ENCODE data around the gene RTP5.
"Not testable (repeated sequence)": the region's sequence is repeated elsewhere in the genome, so short reads cannot be mapped to it uniquely, and the experiment has no call there.

The RTP5 gene

GRCh38 chr2:241871538-241872312 lies 2.2 kb downstream of the RTP5 start:
- DNase-seq = no peak

DNA sequence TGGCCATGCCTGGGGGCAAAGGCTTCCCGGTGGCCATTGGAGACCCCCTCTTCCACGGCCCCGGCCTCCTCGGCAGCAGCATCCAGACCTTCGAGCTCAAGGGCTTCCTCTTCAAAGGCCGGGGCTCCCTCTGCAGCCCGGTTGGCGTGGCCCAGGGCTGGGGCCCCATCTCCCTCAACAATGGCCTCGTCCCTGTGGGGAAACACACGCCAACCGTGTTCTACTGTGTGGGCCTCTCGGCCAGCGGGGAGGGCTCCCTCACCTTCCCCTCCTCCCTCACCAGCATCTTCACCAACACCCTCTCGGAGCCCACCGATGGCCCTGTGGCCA lies 2.7 kb downstream of the RTP5 start:
- no peak for DNase-seq

DNA sequence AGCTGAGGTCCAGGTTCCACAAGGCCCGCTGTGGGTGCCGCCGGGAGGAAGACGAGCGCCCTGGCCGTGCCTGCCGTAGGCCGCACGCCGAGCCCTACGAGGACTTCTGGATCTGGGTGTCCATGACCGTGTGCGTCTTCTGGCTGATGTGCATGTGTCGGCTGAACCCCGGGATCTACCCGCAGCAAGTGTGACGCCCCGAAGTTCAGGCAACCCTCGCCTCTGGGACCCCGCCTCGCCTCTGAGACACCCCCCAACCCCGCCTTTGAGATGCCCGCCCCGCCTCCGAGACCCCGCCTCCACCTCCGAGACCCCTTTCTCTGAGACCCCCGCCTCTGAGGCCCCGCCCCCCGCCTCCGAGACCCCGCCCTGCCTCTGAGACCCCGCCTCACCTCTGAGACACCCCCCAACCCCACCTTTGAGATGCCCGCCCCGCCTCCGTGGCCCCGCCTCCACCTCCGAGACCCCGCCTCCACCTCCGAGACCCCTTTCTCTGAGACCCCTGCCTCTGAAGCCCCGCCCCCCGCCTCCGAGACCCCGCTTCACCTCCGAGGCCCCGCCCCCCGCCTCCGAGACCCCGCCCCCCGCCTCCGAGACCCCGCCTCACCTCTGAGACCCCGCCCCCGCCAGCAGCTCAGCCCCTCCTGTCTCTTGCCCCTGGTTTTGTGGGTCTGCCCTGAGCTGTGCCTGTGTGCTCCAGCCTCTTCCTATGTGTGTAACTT lies 3.7 kb downstream of the RTP5 start:
- no peak for DNase-seq

- no peak for DNase-seq
Measured at GRCh38 chr2:241873803-241874110, 4.2 kb downstream of the RTP5 start.

DNA sequence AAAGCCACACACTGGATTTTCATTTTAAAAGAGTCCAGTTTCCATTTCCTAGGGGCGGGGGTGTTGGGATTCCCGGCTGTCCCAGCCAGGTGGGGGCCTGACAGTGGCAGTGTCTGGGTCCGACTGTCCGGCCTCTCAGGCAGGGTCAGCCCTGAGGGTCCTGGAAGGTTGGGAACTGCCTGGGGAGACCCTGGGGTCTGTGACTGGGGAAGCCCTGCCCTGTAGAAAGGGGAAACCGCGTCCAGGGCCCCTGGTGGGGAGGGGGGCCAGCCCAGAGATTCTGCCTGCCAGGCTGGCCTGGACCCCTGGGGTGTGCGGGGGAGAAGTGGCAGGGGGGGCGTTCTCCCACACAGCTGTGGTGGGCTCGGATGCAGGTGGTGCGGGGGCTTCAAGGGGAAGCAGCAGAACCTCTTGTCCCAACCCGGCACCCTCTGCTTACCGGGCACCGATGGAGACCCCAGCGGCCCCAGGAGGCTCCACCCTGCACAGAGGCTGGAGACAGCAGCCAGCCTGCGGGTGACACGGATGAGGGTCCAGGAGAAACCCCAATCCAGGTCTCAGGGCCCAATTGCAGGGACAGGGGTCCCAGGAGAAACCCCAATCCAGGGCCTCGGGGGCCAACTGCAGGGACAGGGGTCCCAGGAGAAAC lies 4.9 kb downstream of the RTP5 start:
- no peak for DNase-seq

DNA sequence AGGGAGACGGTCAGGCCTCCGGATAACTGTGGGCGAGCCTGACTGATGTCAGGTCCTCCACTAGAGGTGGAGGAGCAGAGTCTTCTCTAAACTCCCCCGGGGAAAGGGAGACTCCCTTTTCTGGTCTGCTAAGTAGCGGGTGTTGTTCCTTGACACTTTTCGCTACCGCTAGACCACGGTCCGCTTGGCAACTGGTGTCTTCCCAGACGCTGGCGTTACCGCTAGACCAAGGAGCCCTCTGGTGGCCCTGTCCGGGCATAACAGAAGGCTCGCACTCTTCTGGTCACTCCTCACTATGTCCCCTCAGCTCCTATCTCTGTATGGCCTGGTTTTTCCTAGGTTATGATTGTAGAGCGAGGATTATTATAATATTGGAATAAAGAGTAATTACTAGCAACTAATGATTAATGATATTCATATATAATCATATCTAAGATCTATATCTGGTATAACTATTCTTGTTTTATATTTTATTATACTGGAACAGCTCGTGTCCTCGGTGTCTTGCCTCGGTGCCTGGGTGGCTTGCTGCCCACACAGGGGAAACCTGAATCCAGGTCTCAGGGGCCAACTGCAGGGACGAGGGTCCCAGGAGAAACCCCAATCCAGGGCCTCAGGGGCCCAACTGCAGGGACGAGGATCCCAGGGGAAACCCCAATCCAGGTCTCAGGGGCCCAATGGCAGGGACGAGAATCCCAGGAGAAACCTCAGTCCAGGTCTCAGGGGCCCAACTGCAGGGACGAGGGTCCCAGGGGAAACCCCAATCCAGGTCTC lies 6.4 kb downstream of the RTP5 start:
- DNase-seq = not testable (repeated sequence)

DNA sequence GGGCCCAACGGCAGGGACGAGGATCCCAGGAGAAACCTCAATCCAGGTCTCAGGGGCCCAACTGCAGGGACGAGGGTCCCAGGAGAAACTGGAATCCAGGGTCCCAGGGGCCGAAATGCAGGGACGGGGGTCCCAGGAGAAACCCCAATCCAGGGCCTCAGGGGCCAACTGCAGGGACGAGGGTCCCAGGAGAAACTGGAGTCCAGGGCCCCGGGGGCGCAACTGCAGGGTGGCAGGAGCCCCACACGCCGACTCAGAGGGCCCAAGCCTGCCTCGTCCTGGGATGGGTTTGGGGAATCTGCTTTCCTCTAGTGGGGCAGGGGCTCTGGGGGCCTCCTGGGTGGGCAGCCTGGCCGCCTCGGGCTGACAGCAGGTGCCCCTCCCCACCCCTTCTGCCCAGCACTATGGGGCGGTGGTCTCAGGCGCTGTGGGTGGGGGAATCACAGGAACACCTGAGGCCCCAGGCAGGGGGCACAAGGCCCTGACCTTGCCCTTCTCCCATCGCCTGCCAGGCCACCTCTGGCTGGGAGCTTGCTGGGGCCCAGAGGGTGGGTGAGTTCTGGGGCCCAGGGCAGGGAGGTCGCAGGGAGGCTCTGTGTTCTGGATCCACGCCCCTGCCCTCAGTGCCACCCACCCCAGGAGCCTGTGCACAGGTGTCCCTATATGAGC lies 7.1 kb downstream of the RTP5 start:
- DNase-seq = no peak

GRCh38 chr2:241877197-241877685 lies 7.7 kb downstream of the RTP5 start:
- DNase-seq = no peak

DNA sequence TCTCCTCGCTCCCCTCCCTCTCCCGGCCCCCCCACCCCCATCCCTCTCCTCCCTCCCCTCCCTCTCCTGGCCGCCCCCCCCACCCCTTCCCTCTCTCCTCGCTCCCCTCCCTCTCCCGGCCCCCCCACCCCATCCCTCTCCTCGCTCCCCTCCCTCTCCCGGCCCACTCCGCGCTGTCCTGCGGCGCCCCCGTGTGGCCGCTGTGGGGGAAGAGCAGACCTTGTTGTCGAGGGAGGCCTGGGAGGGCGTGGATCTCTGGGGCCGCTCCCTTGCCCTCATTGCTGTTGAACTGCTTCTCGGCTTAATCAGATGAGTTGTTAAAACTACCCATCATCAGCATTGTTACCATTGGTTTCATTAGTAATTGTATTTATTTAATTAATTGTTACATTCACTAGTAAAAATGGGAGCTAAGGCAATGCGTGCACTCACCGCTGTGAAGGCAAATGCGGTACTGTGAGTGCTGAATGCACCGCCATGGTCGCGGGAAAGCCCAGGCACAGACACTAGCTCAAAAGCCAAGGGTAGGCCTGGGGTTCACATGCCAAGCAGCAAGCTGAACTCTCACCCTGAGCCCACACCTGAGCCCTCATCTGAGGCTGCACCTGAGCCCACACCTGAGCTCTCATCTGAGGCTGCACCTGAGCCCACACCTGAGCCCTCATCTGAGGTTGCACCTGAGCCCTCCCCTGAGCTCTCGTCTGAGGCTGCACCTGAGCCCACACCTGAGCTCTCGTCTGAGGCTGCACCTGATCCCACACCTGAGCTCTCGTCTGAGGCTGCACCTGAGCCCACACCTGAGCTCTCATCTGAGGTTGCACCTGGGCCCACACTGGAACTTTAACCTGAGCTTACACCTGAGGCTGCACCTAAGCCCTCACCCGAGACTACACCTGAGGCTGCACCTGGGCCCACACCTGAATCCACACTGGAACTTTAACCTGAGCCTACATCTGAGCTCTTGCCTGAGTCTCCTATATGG lies 8.8 kb downstream of the RTP5 start:
- DNase-seq = peak; percentile 60

- DNase-seq = no peak
Measured at GRCh38 chr2:241879326-241879725, 9.8 kb downstream of the RTP5 start.

DNA sequence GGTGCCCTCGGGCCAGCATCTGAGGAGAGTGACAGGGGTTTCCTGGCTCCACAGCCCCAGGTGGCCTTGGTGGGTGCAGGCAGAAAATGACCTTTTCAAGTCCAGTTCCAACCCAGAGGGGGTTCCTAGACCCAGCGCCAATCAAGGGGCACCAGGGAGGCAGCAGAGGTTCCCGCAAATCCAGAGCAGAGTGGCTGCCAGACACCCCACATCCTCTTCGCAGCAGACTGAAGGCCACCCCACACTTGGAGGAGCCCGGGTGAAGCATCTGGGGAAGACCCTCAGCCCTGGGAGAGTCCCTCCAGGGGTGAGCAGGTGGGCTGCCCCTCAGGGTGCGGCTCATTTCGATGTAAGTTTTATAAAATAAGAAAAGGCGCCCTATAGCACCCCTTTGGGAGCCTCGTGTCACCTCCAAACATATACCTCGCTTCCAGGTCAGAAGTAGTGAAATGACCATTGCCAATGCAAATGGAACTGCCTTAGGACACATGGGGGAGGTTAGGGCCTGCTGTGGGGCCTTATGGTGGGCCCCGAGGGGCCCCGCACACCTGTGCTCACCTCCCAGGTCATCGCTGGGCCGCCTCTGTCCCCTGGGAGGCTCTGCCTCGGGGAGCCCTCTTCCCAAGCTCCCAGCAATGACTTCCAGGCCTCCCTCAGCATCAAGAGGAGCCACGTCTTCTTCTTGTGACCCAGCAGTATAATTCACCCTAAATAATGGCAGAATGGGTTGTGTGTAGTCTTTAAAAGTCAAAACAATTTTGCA lies 11.0 kb downstream of the RTP5 start:
- no peak for DNase-seq

DNA sequence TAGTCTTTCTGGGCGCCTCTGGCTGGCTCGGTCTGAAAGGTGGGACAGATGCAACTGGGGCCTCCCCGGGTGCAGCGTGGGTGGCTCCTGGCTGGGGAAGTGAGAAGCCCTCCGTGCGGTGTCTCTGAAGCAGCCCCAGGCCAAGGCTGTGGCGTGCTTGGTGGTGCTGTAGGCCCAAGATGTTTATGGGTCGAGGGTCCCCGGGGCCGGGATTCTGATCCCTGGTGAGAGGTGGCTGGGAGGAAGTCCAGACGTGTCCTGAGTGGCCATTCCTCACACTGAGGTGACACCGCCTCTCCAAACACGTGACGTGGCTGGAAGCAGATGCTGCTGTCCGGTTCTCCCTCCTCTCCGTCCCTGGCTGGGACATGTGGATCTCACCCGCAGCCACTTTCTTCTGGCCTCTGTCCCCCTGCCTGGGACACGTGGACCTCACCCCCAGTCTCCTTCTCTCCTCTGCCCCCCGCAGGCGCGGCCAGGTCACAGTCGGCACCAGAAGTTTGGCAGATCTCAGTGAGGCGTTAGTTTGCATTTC lies 12.6 kb downstream of the RTP5 start:
- no peak for DNase-seq

- no peak for DNase-seq
Measured at GRCh38 chr2:241884951-241885290, 15.4 kb downstream of the RTP5 start.

DNA sequence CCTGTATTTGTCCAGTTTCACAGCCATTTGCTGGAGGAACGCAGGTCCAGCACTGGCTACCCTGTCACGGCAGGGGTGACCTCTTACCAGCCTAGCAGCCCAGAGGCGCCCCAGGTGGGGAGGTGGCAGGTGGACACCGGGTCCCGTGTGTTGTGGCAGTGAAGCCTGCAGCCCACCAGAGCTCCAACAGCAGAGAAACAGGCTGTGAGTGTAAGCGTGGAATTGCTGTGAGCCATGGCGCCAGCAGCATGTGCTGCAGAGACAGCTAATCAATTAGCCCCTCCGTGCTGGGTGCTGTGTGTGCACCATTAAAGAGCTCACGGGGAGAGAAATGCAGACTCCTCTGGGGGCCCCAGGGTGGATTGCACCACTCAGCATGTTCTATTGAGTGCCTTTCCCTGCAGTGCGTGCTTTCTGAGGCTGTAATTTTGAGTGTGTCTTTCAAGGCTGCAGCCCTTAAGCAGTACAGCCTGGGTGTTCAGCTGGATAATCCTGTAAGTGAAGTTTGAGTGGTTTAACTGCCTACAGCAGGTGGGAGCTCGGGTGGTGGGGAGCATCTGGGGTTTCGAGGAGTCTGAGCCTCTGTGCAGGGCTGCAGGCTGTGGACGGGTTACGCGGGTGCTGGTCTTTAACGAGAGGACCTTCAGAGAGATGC lies 15.9 kb downstream of the RTP5 start:
- no peak for DNase-seq

DNA sequence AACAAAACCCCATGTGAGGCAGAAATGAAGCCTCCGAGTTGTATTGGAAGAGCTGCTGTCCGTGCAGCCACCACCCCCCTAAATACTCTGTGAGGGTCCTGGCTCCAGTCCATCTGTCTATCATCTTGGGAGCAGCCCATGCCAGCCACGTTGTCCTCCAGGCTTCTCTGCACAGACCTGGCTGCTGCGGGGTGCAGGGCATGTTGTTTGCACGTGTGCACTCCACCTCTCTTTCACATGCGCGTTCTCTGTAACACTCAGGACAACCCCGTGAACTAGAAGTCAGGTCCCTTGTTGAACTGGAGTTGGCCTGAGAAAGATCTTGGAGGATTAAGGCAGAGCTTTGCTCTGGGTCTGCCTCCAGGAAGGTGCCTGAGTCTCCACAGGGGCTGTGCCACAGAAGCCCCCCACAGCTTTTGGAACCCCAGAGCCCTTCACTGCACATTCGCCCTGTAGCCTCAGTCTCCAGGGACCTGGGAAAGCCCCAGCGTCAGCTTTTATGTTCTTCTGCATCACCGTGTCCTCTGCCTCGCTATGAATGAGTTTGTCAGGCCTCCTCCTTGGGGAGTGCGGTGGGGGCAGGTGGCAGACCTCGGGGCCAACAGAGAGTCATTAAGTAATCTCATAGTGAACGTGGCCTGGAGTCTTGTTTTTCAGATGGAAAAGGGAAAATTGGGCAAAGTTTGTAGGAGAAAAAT lies 16.6 kb downstream of the RTP5 start:
- DNase-seq = no peak

GRCh38 chr2:241886840-241887447 lies 17.4 kb downstream of the RTP5 start:
- DNase-seq = no peak

DNA sequence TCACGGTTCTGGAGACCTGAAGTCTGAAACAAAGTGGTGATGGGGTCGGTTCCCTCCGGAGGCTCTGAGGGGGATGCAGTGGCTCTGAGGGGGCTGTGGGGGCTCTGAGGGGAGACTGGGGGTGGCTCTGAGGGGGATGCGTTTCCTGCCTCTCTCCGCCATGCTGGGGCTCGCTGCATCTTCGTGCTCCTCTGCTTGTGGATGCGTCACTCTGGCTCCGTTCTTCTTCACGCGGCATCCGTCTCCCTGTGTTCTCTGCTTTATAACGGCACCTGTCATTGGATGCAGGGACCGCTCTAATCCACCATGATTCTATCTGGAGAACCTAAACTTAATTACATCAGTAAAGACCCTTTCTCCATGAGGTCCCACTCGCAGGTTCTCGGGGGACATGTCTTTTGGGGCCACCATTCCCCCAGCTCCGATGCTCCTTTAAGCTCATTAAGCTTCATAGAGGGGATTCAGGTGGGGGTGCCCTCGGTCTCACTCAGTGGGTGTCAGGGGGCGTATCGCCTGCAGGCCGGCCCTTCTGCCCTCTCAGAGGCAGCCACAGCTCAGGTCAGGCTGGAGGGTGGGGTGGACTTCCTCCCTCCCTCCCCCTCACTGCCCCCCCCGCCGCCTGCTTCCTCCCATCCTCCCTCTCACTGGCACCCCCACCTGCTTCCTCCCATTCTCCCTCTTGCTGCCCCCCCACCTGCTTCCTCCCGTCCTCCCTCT lies 18.4 kb downstream of the RTP5 start:
- no peak for DNase-seq

GRCh38 chr2:241888641-241889040 lies 19.1 kb downstream of the RTP5 start:
- DNase-seq = no peak

Measured in activated CD4-positive, alpha-beta T cell treated with anti-CD3 and anti-CD28 coated beads for 1 hour (primary cell).